GM10847 (cell line): Measurements from ENCODE around the gene DNMBP.

Source experiments
- POLR2A ChIP-seq: IDR thresholded peaks from 2 replicates; pipeline ENCODE4 v1.6.1; 2011; ENCODE audit not compliant: insufficient read length; ENCODE audit errors: extremely low read depth

The DNMBP gene

GRCh38 chr10:100009793-100010676, at the start of gene DNMBP:
TSS of gene DNMBP (minus strand) at chr10:100009947. CDS start at chr10:99972124, 37,823 bp downstream.
- TF ChIP-seq POLR2A = peak; percentile 62

GRCh38 chr10:100057948-100058347, 48.2 kb upstream of the DNMBP start:
- TF ChIP-seq POLR2A = no peak

GRCh38 chr10:100053686-100054460, 44.1 kb upstream of the DNMBP start:
- TF ChIP-seq POLR2A = no peak

GRCh38 chr10:100046021-100046486, 36.3 kb upstream of the DNMBP start:
- TF ChIP-seq POLR2A = no peak

- TF ChIP-seq POLR2A = no peak
Measured at GRCh38 chr10:100045592-100045991, 35.8 kb upstream of the DNMBP start.

GRCh38 chr10:100043796-100044195, 34.0 kb upstream of the DNMBP start:
- no peak for TF ChIP-seq POLR2A

GRCh38 chr10:100043344-100043743, 33.6 kb upstream of the DNMBP start:
- TF ChIP-seq POLR2A = no peak

DNA sequence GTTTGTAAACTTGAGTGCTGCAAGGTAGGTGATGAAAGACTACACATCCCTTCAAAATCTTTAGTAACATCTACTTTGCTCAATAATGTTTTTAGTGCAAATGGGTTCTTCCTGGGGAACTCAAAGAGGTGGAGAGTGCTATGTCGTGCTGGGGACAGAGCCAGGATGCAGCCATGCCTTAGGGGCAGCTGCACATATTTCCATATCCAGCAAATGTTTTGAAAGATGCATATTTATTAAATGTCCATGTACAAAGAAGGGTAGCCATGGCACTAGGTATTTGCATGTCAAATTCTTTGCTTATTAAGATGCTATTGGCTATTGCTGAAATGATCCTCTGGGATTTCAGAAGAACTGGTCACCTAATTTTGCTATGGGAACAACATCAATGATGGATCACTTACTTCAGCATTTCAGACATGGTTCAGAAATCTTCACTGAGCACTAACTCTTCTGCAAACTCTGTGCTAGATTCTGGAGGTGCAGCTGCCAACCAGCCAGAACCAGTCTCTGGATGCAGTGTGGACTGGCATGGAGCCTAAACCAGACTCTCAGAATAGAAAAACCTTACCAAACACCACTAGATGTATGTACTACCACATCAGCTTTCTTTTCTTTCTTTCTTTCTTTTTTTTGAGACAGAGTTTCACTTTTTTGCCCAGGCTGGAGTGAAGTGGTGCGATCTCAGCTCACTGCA, 31.7 kb upstream of the DNMBP start:
- TF ChIP-seq POLR2A = no peak

- no peak for TF ChIP-seq POLR2A
Measured at GRCh38 chr10:100038561-100039071, 28.9 kb upstream of the DNMBP start.

DNA sequence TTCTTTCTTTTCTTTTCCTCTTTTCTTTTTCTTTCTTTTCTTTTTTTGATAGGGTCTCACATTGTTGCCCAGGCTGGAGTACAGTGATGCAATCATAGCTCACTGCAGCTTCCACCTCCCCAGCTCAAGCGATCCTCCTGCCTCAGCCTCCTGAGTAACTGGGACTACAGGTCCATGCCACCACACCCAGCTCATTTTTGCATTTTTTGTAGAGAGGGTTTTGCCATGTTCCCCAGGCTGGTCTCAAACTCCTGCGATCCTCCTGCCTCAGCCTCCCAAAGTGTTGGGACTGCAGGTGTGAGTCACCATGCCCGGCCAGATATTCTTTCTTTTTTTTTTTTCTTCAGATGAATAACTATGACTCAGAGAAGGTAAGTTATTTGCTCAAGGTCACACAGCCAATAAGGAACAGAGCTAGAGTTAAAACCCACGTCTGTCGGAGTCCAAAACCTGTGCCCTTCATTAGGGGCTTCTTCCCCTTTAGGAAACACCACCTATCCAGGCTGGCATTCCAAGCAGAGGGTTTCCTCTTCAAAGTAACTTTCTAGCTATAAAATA, 28.1 kb upstream of the DNMBP start:
- no peak for TF ChIP-seq POLR2A

GRCh38 chr10:100036850-100037249, 27.1 kb upstream of the DNMBP start:
- no peak for TF ChIP-seq POLR2A

GRCh38 chr10:100033766-100034418, 24.1 kb upstream of the DNMBP start:
- TF ChIP-seq POLR2A = no peak

- no peak for TF ChIP-seq POLR2A
Measured at GRCh38 chr10:100027416-100027815, 17.7 kb upstream of the DNMBP start.

- no peak for TF ChIP-seq POLR2A
Measured at GRCh38 chr10:100025576-100025975, 15.8 kb upstream of the DNMBP start.
